ENCODE results near the gene POU2F3.

POU2F3 gene

DNA sequence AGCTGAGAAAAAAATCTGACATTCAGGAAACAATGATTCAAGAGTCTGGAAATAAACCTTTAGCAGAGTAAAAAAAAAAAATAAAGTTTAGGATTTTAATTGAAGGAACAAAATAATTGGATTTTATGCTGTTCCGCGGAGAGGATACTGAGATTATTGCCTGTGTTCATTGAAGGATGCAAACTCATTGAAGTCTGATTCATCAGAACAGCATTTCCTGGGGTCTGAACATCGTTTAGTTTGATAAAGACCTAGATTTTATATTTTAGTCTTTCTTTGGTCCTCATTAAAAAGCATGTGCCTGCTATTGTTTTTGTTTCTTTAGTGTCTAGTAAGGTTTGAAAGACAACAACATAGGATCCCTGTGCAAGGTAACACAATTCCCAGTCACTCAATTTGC is 89.6 kb downstream of the POU2F3 start:
- no peaks in the 10 kb centered on the region for H3K36me3 ChIP-seq
- peaks cover 0 to 4% of the 10 kb centered on the region in 2 experiments for H3K4me1 ChIP-seq (ENCODE audit: control insufficient read depth in 1 of 2, insufficient read depth in 1 of 2, low read depth in 1 of 2, low read length in 1 of 2)
- H3K27me3 ChIP-seq: peaks cover 99% of the 10 kb centered on the region
- TF ChIP-seq, protein P1, sequence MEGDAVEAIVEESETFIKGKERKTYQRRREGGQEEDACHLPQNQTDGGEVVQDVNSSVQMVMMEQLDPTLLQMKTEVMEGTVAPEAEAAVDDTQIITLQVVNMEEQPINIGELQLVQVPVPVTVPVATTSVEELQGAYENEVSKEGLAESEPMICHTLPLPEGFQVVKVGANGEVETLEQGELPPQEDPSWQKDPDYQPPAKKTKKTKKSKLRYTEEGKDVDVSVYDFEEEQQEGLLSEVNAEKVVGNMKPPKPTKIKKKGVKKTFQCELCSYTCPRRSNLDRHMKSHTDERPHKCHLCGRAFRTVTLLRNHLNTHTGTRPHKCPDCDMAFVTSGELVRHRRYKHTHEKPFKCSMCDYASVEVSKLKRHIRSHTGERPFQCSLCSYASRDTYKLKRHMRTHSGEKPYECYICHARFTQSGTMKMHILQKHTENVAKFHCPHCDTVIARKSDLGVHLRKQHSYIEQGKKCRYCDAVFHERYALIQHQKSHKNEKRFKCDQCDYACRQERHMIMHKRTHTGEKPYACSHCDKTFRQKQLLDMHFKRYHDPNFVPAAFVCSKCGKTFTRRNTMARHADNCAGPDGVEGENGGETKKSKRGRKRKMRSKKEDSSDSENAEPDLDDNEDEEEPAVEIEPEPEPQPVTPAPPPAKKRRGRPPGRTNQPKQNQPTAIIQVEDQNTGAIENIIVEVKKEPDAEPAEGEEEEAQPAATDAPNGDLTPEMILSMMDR (IDR thresholded peaks at IDR 0.05): no peak
- H3K27ac ChIP-seq: no peak overlapping the region
- no peak overlapping the region for H3K4me3 ChIP-seq (ENCODE audit: low read depth in 1 of 2, low read length in 1 of 2)
- H3K9me3 ChIP-seq: no peaks in the 10 kb centered on the region

DNA sequence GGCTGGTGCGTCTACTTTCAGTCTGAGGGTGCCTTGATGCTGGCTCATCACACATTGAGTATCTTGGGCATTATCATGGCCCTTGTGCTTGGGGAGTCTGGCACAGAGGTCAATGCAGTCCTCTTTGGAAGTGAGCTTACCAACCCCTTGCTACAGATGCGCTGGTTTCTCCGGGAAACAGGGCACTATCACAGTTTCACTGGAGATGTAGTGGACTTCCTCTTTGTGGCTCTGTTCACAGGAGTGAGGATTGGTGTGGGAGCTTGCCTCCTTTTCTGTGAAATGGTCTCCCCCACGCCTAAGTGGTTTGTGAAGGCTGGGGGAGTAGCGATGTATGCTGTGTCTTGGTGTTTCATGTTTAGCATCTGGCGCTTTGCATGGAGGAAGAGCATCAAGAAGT is 90.1 kb downstream of the POU2F3 start:
- Histone ChIP-seq H3K4me1 (ENCODE audit: control insufficient read depth in 1 of 2, insufficient read depth in 1 of 2, low read depth in 1 of 2, low read length in 1 of 2) (peaks cover 0 to 7% of the 10 kb centered on the region in 2 experiments), H3K27ac (no peak overlapping the region)

DNA sequence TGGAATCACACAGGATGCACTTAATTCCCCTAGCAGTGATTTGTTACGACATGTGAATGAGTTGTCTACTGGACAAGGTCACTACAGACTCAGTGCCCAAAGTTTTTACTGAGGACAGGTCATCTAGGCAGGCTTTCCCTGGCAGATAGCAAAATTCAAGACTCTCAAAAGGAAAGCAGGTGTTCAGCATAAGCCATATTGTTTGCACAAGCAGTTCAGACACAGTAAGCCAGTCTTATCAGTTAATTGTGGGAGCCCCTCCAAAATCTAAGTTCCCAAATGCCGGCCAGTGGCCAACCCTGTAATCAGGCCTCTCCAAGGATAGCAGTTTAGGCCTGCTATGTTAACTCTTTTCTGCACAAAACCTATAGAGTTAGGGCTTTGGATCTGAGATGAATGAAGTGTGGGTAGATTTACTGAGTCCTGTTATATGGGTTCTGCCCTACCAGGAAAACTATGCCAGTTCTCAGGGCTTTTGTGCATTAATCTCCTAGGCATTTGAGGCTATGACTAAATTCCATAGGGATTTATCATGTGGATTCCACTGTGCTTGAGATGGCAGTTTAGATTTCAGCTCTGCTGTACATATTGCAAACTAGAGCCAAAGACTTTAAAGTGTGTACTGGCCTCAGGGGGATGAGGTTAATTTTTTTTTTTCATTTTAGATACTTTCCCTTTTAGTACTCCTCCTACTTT is 91.5 kb downstream of the POU2F3 start:
- no peaks in the 10 kb centered on the region for H3K36me3 ChIP-seq
- TF ChIP-seq, protein P1 (IDR thresholded peaks at IDR 0.05): no peak
- H3K9me3 ChIP-seq: no peaks in the 10 kb centered on the region
- peaks cover 4 to 15% of the 10 kb centered on the region in 2 experiments for H3K4me1 ChIP-seq (ENCODE audit: control insufficient read depth in 1 of 2, insufficient read depth in 1 of 2, low read depth in 1 of 2, low read length in 1 of 2)
- H3K27me3 ChIP-seq: peaks cover 99% of the 10 kb centered on the region
- H3K27ac ChIP-seq: no peak overlapping the region
- no peak overlapping the region for H3K4me3 ChIP-seq (ENCODE audit: low read depth in 1 of 2, low read length in 1 of 2)

More for the DNA sequence above, 90.1 kb downstream of the POU2F3 start:
- Histone ChIP-seq H3K36me3 (no peaks in the 10 kb centered on the region), H3K9me3 (no peaks in the 10 kb centered on the region), H3K4me3 (ENCODE audit: low read depth in 1 of 2, low read length in 1 of 2) (no peak overlapping the region), H3K27me3 (peaks cover 99% of the 10 kb centered on the region)
- TF ChIP-seq, protein P1 (IDR thresholded peaks at IDR 0.05): no peak

DNA sequence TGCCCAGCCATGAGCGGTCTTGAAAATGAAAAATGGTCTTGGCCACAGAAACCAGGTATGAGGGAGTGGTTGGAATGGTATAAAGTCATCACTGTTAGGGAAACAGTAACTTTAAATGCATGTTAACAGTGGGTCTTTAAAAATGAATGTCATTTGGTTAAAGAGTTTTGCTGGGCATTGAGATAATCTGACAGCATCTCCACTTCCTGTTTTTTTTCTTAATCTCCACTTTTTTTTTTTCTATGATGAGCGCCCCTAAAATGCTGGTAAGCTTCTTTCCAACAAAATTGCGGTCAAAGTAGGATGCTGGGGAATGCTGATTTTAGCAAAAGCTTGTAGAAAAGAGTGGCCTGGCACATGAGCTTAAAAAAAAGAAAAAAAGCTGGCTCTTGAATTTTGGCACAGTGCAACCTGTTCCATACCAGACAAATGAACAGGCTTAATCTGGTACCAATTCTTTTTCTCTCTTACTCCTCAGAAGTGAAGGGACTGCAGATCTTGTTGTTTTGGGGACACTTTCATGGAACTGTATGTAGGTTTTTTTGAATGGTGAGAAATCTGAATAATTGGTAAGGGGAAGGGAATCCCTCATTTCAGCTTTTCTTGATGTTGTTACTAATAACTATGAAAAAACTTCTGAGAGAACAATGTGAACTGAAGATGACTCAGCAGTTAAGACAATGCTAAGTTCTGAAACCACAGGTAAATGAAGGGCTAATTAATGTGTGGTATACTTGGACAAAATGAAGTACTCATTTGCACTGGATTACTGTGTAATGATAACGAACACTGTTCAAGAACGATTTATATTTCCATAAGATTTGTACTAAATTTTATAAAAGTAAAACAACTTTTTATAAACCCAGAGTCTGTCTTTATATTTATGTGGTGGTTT is 93.1 kb downstream of the POU2F3 start:
- Histone ChIP-seq H3K4me1 (ENCODE audit: control insufficient read depth in 1 of 2, insufficient read depth in 1 of 2, low read depth in 1 of 2, low read length in 1 of 2) (peaks cover 11 to 29% of the 10 kb centered on the region in 2 experiments), H3K27me3 (peaks cover 99% of the 10 kb centered on the region), H3K27ac (no peak overlapping the region)

DNA sequence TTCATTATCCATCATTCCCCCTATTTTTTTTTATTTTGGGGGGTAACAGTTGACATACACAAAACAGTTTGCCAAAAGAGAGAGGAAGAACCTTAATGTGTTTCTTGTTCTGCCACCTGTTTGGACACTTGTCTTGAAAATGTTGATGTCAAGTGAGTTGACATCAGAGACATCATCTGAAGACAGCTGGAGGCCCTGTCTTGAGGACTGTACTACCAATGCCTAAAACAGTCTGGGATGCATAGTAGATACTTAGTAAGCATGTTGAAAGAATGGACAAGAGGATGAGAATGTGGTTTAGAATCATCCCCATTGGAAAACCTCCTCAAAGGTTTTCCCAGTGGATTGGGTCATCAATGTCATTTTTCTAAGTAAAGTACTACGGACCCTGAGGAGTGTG is 93.9 kb downstream of the POU2F3 start:
- Histone ChIP-seq H3K4me3 (ENCODE audit: low read depth in 1 of 2, low read length in 1 of 2) (no peak overlapping the region), H3K9me3 (no peaks in the 10 kb centered on the region), H3K27ac (no peak overlapping the region), H3K36me3 (no peaks in the 10 kb centered on the region), H3K27me3 (peaks cover 100% of the 10 kb centered on the region), H3K4me1 (ENCODE audit: control insufficient read depth in 1 of 2, insufficient read depth in 1 of 2, low read depth in 1 of 2, low read length in 1 of 2) (peaks cover 11 to 29% of the 10 kb centered on the region in 2 experiments)
- TF ChIP-seq, protein P1 (IDR thresholded peaks at IDR 0.05): no peak

More for the DNA sequence above, 93.1 kb downstream of the POU2F3 start:
- Histone ChIP-seq H3K9me3 (no peaks in the 10 kb centered on the region), H3K36me3 (no peaks in the 10 kb centered on the region), H3K4me3 (ENCODE audit: low read depth in 1 of 2, low read length in 1 of 2) (no peak overlapping the region)
- TF ChIP-seq, protein P1 (IDR thresholded peaks at IDR 0.05): no peak

Measured in neutrophil (primary cell).